Endothelial cell of umbilical vein (primary cell): ENCODE measurements around the gene CD248. TPM values are rescaled to one million over a fixed set of nuclear protein-coding genes. Genes with fewer than 3 reads are reported as not detected.

ENCODE experiments used
- BruUV-seq: library from RNA; stranded (reverse); fragments of 400-500 nt; replicated peaks from 2 replicates; lab custom pipeline; 2021; lab: Mats Ljungman, UMichigan
- CTCF ChIA-PET: fragments of 300-600, 350-600 bp; sonication (Branson Sonifier 250); formaldehyde crosslinking; loops from one replicate; lab custom pipeline; 2021; ENCODE audit warnings: antibody characterized with exemption, inconsistent platforms; lab: Charles Lee
- POLR2A ChIA-PET: fragments of 300-600, 350-600 bp; sonication (Branson Sonifier 250); formaldehyde crosslinking; loops from one replicate; lab custom pipeline; 2021; ENCODE audit warnings: antibody characterized with exemption, inconsistent platforms; lab: Charles Lee
- DNase-seq: peaks from one replicate; pipeline ENCODE4 v3.0.0-alpha.2; 2011; ENCODE audit warnings: low read depth, low spot score
- FAIRE-seq: peaks from 2 replicates; lab custom pipeline; 2011; peaks lifted over from hg19 to GRCh38; lab: Jason Lieb, UNC
- H2AFZ ChIP-seq: 2 replicates; pipeline ENCODE4 v1.6.0; 2012; ENCODE audit warnings: low read depth, low read length, control low read depth, inconsistent platforms
- H3K27ac ChIP-seq: 2 replicates; pipeline ENCODE4 v1.5.1; 2011; ENCODE audit warnings: low read depth, mild to moderate bottlenecking, control low read depth, low read length, moderate library complexity; ENCODE audit not compliant: insufficient read depth
- H3K27me3 ChIP-seq, 2 experiments: 2 replicates each; pipeline versions ENCODE4 v1.6.0 to v1.6.1; 2011; ENCODE audit warnings: low read length in 2 of 2, mixed read lengths in 1 of 2; ENCODE audit not compliant: control insufficient read depth in 2 of 2, insufficient read depth in 2 of 2
- H3K36me3 ChIP-seq, 2 experiments: 2 replicates in 1 of 2; 3 replicates in 1 of 2; pipeline ENCODE4 v1.5.1; 2011; ENCODE audit warnings: low read length in 2 of 2, mild to moderate bottlenecking in 1 of 2, moderate library complexity in 1 of 2; ENCODE audit not compliant: control insufficient read depth in 2 of 2, insufficient read depth in 2 of 2; ENCODE audit errors: extremely low read depth in 1 of 2
- H3K4me1 ChIP-seq: 3 replicates; pipeline ENCODE4 v1.5.1; 2011; ENCODE audit warnings: mild to moderate bottlenecking, low read length; ENCODE audit not compliant: control insufficient read depth, insufficient read depth; ENCODE audit errors: extremely low read depth
- H3K4me2 ChIP-seq: 2 replicates; pipeline ENCODE4 v1.6.1; 2011; ENCODE audit warnings: low read length, control low read depth, mixed read lengths; ENCODE audit not compliant: insufficient read depth
- H3K4me3 ChIP-seq, 3 experiments: fragments of 200-600 bp in 1 of 3; sonication (generic), shearing (Covaris generic) in 1 of 3; replicated peaks in 1 of 3; 2 replicates each; pipeline ENCODE4 v1.5.1; 2011 to 2016; ENCODE audit warnings: control low read depth in 3 of 3, low read length in 3 of 3, mild to moderate bottlenecking in 2 of 3, inconsistent platforms in 1 of 3, low read depth in 1 of 3, moderate library complexity in 1 of 3; ENCODE audit not compliant: insufficient read depth in 1 of 3
- H3K79me2 ChIP-seq: 2 replicates; pipeline ENCODE4 v1.6.0; 2012; ENCODE audit warnings: low read length, inconsistent platforms; ENCODE audit not compliant: control insufficient read depth, insufficient read depth
- H3K9ac ChIP-seq: replicated peaks from 2 replicates; pipeline ENCODE3; 2011; ENCODE audit warnings: low read length, control low read depth; ENCODE audit not compliant: insufficient read depth; ENCODE audit errors: extremely low read depth
- H3K9me1 ChIP-seq: replicated peaks from 3 replicates; pipeline ENCODE4 v1.6.0; 2011; ENCODE audit warnings: mild to moderate bottlenecking, low read length; ENCODE audit not compliant: control insufficient read depth, insufficient read depth; ENCODE audit errors: extremely low read depth
- H3K9me3 ChIP-seq: replicated peaks from 2 replicates; pipeline ENCODE4 v1.5.1; 2012; ENCODE audit warnings: low read length, inconsistent platforms; ENCODE audit not compliant: control insufficient read depth, insufficient read depth
- H4K20me1 ChIP-seq: replicated peaks from 2 replicates; pipeline ENCODE3; 2011; ENCODE audit warnings: mild to moderate bottlenecking, low read length; ENCODE audit not compliant: control insufficient read depth, insufficient read depth; ENCODE audit errors: extremely low read depth
- CTCF ChIP-seq, 2 donors: IDR thresholded peaks; 1 replicate in 1 of 2; 2 replicates in 1 of 2; pipeline ENCODE4 v1.5.1; 2011; ENCODE audit warnings: low read length in 2 of 2, mild to moderate bottlenecking in 2 of 2, moderate library complexity in 2 of 2, control low read depth in 1 of 2, inconsistent platforms in 1 of 2, low read depth in 1 of 2; ENCODE audit not compliant: insufficient read depth in 1 of 2; ENCODE audit errors: extremely low read depth in 1 of 2
- EZH2 ChIP-seq: IDR thresholded peaks from 2 replicates; pipeline ENCODE4 v1.6.1; 2012; ENCODE audit warnings: borderline replicate concordance, low read depth, mild to moderate bottlenecking, moderate library complexity, low read length, inconsistent platforms; ENCODE audit not compliant: severe bottlenecking
- FOS ChIP-seq: IDR thresholded peaks from 2 replicates; pipeline ENCODE4 v1.6.1; 2011; ENCODE audit warnings: mild to moderate bottlenecking, low read length, moderate library complexity, borderline replicate concordance; ENCODE audit not compliant: insufficient read depth
- GATA2 ChIP-seq: IDR thresholded peaks from 2 replicates; pipeline ENCODE4 v1.7.0; 2011; ENCODE audit warnings: low read depth, mild to moderate bottlenecking, moderate library complexity, mixed read lengths, low read length; ENCODE audit not compliant: insufficient read length, insufficient read depth
- JUN ChIP-seq: IDR thresholded peaks from 2 replicates; pipeline ENCODE4 v1.6.1; 2011; ENCODE audit warnings: borderline replicate concordance, low read depth; ENCODE audit not compliant: insufficient read length, insufficient read depth
- MYC ChIP-seq: IDR thresholded peaks from one replicate; pipeline ENCODE4 v1.6.1; 2011; ENCODE audit warnings: mild to moderate bottlenecking, low read depth, low read length
- POLR2A ChIP-seq: IDR thresholded peaks from 2 replicates; pipeline ENCODE4 v1.6.1; 2012; ENCODE audit warnings: low read depth, mild to moderate bottlenecking, control low read depth, low read length
- POLR2AphosphoS5 ChIP-seq: IDR thresholded peaks from 2 replicates; pipeline ENCODE4 v1.6.1; 2012; ENCODE audit warnings: low read depth, mild to moderate bottlenecking, control low read depth, low read length, moderate library complexity; ENCODE audit not compliant: insufficient read depth
- dilution Hi-C: fragments of 300-500 bp; cut with MboI; formaldehyde crosslinking; loops from one replicate; pipeline ENCODE4 v1.15.0; 2019; ENCODE audit warnings: low sequenced_read_pairs; ENCODE audit not compliant: extremely low pct_ligation_motif_present
- intact Hi-C: fragments of 100-400 bp; cut with micrococcal nuclease; formaldehyde crosslinking; loops from one replicate; pipeline ENCODE4 v1.10.0; 2022
- polyA plus RNA-seq, 4 experiments: library from polyadenylated mRNA; depleted of rRNA in 3 of 4; stranded (reverse) in 3 of 4; unstranded in 1 of 4; fragments of >200 nt; gene quantifications; 2 replicates each; pipeline versions ENCODE4 v1.2.1 to v1.2.3, GENCODE V29; 2011 to 2012; ENCODE audit warnings: missing spikeins in 1 of 4
- total RNA-seq: library from RNA; stranded (reverse); gene quantifications from 2 replicates; pipeline ENCODE4 v1.2.3, GENCODE V29; 2021
- TF ChIP-seq, protein P1 (sequence below): IDR thresholded peaks from 2 replicates; pipeline ENCODE4 v1.6.1; 2011; ENCODE audit not compliant: insufficient read depth, insufficient read length

Gene CD248
- total and polyA plus RNA-seq, 2 donors (not counting 3 experiments of a cell fraction or from before 2014, with no cell fraction given): 0.10 TPM; not detected in 1

DNA sequence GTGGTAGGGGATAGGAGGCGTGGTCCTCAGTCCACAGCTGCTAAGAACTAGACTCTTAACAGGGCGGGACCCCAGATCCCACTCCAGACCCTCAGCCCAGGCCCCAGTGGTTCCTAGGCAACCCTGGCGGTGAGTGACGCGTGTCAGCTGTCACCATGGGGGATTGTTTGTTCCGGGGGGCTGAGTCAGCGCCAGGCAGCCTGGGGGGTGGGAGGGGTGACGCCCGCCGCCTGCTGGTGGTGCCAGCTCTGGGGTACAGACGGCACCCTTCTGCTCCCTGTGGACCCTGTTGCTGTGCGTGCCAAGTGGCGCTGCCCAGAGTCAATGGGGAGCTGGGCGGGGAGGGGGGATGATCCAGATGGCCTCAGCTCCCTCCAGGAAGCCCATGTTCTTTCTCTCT lies 36.4 kb downstream of the CD248 start:
- Histone ChIP-seq H3K9me3 (no peaks in the 10 kb centered on the region), H3K4me3 (no peak overlapping the region), H3K4me1 (no peaks in the 10 kb centered on the region), H2AFZ (no peak overlapping the region), H3K27ac (no peak overlapping the region), H3K36me3 (peaks cover 0 to 17% of the 10 kb centered on the region in 2 experiments), H3K9me1 (no peaks in the 10 kb centered on the region), H3K4me2 (no peak overlapping the region), H3K79me2 (no peaks in the 10 kb centered on the region), H3K9ac (no peak overlapping the region), H4K20me1 (no peaks in the 10 kb centered on the region), H3K27me3 (peaks cover 0 to 4% of the 10 kb centered on the region in 2 experiments)
- intact Hi-C loops (no loop called here), dilution Hi-C loops (no loop called here)
- no peak for TF ChIP-seq JUN
- TF ChIP-seq, protein P1, sequence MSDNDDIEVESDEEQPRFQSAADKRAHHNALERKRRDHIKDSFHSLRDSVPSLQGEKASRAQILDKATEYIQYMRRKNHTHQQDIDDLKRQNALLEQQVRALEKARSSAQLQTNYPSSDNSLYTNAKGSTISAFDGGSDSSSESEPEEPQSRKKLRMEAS: no peak
- FAIRE-seq (no peak), DNase-seq (no peak)
- BruUV-seq: no TSS peak
- ChIA-PET CTCF (interaction anchor here (0.6 to 3.2 kb wide), 4 partner anchors 9 to 58 kb away, joined by 3 to 53 read pairs (median 16); partner anchors contain the start of genes RAB1B and YIF1A), POLR2A (no interaction called here)

GRCh38 chr11:66279092-66279734 lies 37.6 kb downstream of the CD248 start:
- Histone ChIP-seq H2AFZ (no peak overlapping the region), H3K9me1 (no peaks in the 10 kb centered on the region), H3K27me3 (peaks cover 0 to 4% of the 10 kb centered on the region in 2 experiments), H3K27ac (no peak overlapping the region), H3K4me1 (no peaks in the 10 kb centered on the region), H3K9me3 (no peaks in the 10 kb centered on the region), H3K4me3 (no peak overlapping the region), H3K36me3 (peaks cover under 1 to 20% of the 10 kb centered on the region in 2 experiments), H3K9ac (no peak overlapping the region), H3K79me2 (no peaks in the 10 kb centered on the region), H4K20me1 (no peaks in the 10 kb centered on the region), H3K4me2 (no peak overlapping the region)
- DNase-seq (no peak), FAIRE-seq (no peak)
- dilution Hi-C loops (no loop called here), intact Hi-C loops (no loop called here)
- ChIA-PET CTCF (interaction anchor here (1.1 kb wide), 1 partner anchor 8 kb away, joined by 3 read pairs; no protein-coding TSS in a partner anchor), POLR2A (no interaction called here)
- no TSS peak for BruUV-seq
- TF ChIP-seq EZH2 (no peak), GATA2 (no peak), MYC (no peak), POLR2A (no peak), FOS (no peak), CTCF (IDR thresholded peaks at IDR 0.05; ENCODE audit: extremely low read depth in 1 of 2, insufficient read depth in 1 of 2, low read depth in 1 of 2, low read length in 2 of 2) (no peak), POLR2AphosphoS5 (no peak), JUN (no peak)
- TF ChIP-seq, protein P1: no peak
